ENCODE results near the gene CMTR1.
"Not testable (repeated sequence)": the region's sequence is repeated elsewhere in the genome, so short reads cannot be mapped to it uniquely, and the experiment has no call there.

CMTR1 gene

DNA sequence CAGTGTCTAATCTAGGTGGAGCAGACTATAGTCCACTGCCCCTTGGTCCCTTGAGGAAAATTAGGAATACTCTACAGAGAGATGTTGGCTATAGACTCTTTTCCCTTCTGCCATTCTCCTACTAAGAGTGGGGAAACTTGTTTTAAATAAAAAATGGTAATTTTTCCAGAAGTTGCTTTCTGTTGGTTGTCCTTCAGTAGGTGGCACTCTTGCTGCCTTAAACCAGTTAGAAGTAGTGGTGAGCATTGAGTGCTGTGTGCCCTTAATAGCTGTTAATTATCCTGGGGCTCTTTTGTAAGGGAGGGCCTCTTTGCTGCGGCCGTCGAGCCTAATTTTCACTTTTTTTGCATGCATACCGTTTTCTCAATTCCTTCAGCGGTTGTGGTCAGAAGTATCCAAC, 2.8 kb downstream of the CMTR1 start:
- DNase-seq (ENCODE audit: low read depth): no peak

DNA sequence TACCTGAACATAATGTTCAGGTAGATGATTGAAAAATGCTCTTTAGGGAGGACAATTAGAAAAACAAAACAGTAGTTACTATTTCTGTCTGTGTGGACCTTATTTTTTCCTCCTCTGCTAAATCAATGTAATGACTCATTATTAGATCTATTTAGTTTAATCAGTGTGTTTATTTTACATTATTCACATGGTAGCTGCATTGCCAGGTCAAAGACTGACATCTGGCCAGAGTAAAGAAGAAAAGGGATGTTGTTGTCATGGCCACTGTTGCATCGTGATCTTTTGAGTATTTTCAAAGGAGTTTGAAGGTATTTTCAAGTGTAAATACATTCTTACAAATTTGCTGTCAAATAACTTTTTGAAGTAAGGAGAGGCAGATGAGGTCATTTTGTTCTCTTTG, 5.9 kb downstream of the CMTR1 start:
- DNase-seq (ENCODE audit: low read depth): no peak

DNA sequence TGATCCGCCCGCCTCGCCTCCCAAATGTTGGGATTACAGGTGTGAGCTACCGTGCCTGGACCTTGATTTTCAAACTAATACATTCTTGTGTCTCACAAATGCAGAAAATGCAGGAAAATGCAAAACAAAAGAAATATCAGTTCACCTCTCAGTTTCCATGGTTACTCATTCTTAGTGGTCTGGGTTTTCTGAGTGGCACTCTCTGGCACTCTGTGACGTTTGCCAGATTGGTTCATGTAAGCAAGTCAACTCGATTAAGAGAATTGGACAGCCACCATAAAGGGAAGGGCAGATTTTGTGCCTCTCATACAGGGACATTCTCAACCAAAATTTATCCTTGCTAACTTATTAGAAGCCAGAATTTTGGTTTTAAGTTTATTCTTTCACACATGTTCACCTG, 8.6 kb downstream of the CMTR1 start:
- DNase-seq (ENCODE audit: low read depth): no peak

DNA sequence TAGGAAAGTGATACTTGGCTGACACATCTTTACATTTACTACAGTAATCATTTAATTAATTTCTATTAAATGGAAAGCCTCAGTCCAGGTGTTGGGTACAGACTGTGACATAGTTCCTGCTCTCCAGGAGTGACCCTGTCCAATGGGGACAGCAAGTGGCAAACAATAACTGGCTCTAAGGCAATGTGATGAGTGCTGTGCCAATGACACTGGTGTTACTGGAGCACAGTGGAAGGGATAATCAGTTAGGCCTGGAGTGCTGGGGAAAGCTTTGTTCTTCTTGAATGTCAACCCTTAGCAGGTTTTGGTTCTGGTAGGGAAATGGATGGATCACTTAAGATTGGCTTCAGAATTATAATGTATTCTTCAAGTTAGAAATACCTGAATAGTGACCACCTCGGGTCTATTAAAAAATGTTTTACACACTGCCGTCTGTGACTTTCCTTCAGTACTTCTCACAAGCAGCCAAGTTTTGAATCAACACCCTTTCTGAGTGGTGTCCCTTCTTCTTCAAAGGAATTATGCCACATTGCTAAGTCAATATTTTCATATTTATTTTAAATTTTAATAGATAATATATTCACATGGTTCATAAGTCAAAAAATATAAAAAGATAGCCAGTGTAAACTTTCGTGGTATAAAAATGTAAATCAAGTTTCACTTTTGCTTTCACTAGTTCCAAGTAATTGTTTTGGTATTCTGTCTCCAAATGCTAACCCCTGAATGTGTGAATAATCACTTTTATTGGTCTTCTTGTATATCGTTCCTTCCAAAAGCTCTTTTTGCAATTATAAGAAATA, 9.6 kb downstream of the CMTR1 start:
- DNase-seq (ENCODE audit: low read depth): no peak

DNA sequence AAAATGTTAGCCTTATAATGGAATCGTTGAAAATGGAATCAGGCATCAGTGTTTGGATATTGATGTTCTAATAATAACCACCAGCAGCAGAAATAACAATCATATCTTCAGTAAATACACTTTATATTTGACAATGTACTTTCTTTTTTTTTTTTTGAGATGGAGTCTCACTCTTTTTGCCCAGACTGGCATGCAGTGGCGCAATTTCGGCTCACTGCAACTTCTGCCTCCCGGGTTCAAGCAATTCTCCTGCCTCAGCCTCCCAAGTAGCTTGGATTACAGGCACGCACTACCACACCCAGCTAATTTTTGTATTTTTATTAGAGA, 10.2 kb downstream of the CMTR1 start:
- not testable (repeated sequence) for DNase-seq (ENCODE audit: low read depth)

DNA sequence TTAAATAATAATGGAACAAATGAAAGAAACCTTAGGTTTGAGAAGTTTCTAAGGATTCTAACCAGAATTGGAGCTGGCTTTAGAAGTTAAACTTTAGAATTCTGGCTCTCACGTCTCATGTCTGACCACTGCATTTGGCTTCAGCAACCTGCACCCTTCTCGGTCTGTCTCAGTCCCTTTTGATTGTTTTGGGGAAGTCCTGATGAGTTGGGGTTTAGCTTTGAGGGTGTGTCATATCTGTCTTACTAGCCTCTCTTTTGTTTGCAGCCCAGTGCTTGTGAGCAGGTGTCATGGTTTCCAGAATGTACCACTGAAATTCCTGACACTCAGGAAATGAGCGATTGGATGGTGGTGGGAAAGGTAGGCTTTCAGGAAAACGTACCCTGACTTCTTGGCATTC, 17.0 kb downstream of the CMTR1 start:
- DNase-seq (ENCODE audit: low read depth): no peak

DNA sequence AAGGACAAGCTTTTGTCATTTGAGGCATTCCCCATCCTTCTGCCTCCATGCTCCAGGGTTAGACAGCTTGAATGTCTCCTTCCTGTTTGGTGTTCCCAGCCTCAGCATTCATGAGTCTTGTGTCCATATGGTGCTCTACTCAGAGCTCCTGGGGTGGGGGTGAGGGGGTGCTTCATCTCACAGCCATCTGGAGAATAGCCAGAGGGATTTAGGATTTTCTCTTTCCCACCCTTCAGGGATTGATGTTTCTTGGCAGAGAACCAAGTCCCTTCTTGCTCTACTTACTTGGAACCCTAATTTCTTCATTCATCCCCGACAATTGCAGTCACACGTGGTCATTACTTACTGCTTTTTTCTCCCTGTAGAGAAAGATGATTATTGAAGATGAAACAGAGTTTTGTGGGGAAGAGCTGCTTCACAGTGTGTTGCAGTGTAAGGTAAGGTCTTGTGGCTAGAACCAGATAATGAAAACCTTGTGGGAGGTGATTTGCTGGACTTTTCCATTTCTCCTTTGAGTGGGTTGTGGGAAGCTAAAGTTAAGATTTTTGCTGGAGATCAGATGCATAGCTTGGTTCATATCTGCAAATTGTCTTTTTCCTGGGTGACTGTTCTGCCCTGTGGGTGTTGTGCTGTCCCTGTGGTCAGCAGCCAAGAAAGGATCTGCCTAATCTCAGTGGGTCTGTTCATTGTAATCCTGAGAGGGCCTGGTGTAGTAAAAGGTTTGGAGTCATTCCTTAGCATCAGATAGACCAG, 18.6 kb downstream of the CMTR1 start:
- DNase-seq (ENCODE audit: low read depth): no peak

DNA sequence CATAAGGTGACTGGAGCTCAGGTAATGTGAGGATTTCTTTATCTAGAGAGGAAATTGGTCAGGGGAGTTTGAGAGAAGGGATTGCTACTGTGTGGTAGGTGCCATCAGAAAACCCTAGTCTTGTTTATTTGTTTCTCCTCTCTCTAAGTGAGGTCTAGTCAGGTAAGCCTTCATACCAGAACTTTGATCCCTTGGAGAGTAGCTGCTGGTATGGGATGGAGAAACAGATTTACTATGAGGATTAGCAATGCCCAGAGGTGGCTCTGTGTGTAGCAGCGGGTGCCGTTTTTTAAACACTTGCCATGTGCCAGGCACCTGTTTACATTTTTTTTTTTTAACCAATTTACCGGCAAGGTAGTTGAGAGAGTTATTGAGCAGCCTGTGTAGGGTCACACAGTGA, 19.5 kb downstream of the CMTR1 start:
- DNase-seq (ENCODE audit: low read depth): no peak

DNA sequence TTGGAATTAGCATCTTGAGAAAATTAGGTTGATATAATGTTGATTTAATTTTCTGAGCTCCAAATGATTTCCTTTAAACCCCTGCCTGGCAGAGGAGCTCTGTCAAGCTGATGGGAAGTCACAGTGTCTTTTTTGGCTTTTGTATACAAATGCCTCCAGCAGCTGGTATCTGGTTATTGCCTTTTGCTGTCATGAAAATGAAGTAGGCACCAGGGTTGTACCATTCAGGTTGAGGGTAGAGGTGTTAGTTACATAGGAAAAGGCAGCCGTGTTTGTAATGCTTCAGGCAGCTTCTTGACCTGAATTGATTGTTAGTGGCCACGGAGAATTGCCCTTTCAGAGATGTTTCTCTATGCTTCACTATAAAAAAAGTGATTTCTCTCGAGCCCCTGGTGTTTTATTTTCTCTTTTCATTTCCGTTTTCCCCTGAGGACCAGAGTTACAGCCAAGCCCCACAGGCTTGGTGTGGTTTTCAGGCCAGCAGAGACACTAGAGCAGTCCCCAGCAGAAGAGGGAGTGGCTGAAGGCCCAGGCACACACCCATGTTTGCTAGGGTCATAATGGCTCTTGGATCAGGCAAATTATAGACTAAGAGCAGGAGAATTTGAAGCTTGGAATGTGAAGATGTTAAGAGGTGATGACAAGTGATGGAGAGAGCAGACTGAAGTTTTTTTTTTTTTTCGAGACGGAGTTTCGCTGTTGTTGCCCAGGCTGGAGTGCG, 21.6 kb downstream of the CMTR1 start:
- DNase-seq (ENCODE audit: low read depth): no peak

DNA sequence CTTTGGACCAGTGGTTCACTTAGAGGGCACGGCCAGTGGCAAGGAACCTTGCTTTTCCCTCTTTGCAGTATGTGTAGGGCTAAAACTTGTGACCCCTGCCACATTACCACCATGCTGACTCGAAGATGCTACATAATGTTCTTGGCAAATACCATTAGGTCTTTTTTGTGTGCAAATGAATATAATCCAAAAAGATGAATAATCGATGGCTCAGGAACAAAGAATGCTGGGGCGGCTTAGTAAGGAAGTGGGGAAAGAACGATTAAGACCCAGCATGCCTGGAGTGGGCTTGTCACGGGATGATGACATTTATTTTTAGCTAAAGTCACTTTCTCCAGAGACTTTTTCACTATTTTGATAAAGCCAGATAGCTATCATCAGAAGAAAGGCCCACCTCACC, 23.1 kb downstream of the CMTR1 start:
- no peak for DNase-seq (ENCODE audit: low read depth)

DNA sequence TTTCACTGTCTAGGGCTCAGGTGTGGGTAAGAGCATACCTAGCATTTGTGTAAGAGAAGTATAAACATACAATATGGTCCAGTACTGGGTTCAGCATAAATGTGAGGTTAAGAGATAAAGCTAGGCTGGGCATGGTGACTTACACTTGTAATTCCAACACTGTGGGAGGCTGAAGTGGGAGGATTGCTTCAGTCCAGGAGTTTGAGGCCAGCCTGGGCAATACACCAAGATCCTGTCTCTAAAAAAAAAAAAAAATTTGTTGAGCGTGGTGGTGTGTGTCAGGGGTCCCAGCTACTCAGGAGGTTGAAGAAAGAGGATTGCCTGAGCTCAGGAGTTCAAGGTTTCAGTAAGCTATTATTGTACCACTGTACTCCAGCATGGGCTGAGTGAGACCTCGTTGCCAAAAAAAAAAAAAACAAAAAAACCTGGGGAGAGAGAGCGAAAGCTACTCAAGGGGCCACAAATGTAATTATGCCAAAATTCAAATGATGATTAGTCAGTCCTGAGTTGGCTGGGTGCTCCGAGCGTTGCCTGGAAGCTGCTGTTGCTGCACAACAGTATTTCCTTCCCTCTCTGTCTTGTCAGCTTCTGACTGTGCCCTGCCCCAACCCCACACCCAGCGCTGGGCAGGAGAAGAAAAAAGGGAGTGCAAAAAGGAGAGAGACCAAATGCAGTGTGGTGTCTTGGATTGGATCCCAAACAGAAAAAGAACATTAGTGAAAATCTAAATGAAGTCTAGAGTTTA, 24.0 kb downstream of the CMTR1 start:
- DNase-seq (ENCODE audit: low read depth): no peak

DNA sequence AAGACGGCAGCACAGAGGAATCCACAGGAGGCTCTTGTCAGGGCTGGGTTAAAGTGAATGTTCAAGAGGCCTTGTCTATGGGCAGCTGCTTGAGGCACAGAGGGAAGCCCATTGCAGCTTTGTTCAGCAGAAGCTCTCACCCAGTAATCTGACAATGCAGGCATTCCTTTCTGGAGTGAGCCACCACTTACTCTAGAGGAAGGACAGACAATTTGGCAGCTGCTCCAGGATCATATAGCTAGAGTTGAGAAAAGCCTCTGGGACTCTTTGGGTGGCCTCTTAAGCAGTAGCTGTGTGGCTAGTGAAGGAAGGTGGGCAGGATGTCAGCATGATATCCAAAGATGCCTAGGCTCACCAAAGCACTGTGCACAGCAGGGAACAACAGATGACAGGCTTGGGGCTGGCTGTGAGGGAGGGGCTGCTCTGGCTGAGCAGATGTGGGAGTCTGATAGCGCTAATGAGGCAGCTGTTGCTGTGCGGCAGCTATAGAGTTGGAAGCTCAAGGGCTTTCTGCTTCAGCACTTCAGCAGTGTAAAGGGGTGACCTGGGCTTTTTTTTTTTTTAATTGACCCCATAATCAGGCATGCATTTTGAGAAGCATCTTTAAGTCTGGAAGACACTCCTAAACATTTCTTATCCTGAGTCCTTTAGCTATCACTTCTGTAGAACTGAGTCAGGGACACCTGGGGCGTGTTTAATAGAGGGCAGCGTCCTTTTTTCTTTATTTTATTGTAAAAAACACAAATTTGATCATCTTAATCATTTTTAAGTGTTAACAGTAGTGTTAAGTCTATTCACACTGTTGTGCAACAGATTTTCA, 27.2 kb downstream of the CMTR1 start:
- DNase-seq (ENCODE audit: low read depth): no peak

DNA sequence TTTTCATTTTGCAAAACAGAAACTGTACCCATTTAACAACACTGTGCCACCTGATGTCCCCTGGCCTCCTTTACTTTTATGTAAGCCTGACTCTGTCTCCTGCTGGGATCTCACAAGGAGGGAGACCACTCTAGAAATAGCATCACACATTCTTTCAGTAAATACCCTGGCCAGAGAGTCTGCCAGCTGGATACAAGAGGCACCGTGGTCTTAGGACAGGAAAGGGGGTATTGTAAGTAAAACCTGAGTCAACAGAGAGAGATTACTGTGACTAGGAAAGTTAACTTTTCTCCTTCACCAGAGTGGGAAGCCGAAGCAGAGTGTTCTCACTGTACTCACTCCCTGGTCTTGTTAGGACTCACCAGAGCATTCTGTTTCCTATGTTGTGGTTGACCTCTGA, 27.8 kb downstream of the CMTR1 start:
- DNase-seq (ENCODE audit: low read depth): no peak

DNA sequence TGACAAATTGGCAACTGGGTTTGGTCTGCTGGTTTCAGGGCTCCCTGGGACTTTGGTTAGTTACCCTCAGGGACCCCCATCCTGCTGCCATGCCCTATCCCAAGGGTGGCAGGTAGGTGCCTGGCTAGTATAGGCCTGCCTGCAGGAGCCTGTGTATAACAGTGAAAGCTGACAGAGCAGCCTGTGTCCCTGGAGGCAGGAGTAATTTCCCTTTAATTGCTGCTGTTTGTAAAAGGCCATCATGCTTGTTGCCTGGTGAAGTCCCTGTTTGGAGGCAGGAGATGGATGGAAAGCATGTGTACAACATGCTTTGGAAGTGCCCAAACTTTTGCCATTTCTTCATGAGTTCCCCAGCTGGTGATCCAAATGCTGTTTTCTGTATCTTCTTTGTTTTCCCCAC, 30.1 kb downstream of the CMTR1 start:
- DNase-seq (ENCODE audit: low read depth): no peak

DNA sequence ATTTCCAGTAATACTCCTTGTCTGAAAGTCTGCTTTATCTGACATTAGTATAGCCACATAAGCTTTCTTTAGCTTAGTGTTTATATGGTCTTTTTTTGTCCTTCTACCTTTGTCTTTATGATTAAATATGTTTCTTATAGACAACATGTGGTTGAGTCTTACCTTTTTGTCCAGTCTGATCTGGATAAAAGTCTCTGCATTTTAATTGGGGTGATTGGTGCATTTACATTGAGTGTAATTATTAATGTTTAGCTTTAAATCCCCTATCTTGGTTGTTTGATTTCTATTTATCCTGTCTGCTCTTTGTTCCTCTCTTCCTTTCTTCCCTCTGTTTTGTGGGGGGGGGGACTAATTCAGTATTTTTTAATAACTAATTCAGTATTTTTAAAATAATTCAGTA, 34.7 kb downstream of the CMTR1 start:
- no peak for DNase-seq (ENCODE audit: low read depth)

DNA sequence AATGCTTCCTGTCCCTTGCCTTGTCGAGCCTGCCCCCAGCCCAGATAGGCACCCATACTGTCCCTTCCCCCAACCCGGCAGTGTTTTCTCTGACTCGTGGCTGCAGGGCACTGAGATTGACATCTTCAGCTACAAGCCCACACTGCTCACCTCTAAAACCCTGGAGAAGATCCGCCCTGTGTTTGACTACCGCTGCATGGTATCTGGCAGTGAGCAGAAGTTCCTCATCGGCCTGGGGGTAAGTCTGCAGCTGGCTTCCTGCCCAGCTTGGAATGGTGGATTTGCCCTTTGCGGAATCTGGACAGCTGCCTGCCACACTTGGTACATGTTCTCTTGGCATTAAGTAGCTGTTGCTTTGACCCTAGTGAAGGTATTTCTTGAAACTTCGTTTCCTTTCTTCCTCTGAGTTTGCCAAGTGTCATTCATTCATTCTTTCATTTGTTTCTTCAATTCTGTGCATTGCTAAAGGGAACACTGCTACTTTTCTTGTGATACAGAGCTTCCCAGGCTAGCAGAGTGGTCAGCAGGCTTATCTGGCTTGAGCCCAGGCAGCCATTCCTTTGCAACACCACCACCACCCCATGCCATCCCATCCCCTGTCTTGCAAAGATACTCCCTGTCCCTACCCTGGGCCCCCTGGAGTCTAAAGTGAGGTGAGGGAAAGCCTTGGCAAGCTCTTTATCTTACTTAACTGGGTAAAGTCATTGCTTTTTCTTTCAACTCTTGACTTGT, 40.5 kb downstream of the CMTR1 start:
- no peak for DNase-seq (ENCODE audit: low read depth)

DNA sequence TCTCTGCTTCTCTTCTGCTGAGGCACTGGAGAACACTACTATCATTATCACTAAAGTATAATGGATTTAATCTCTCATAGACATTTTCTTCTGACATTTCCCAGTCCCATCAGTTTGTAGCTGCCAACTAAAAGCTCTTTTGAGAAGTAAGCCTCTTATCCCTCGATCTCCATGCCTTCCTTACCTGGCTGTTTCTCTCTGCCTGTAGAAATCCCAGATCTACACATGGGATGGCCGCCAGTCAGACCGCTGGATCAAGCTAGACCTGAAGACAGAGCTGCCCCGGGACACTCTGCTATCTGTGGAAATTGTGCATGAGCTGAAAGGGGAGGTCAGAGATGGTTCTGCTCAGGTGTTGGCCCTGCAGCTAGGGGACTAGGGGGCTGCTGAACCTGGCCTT, 41.3 kb downstream of the CMTR1 start:
- DNase-seq (ENCODE audit: low read depth): no peak

DNA sequence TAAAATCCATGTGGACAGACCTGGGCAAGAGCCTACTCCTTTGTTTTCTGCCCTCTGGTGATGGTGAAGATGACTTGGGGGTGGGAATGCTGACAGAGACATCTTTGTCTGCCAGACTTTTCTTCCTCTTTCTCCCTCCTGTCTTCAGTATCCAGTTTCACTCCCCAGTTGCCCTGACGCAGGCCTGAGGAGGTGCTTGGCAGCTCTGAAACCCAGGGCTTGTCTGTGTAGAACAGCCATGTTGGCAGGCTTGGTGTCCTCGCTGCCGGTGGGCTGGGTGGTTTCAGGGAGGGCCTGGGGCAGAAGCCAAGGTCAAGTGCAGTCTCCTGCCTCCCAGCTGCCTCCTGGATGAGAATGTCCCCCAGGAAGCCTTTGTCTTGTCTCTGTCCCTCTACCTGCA, 44.2 kb downstream of the CMTR1 start:
- no peak for DNase-seq (ENCODE audit: low read depth)

DNA sequence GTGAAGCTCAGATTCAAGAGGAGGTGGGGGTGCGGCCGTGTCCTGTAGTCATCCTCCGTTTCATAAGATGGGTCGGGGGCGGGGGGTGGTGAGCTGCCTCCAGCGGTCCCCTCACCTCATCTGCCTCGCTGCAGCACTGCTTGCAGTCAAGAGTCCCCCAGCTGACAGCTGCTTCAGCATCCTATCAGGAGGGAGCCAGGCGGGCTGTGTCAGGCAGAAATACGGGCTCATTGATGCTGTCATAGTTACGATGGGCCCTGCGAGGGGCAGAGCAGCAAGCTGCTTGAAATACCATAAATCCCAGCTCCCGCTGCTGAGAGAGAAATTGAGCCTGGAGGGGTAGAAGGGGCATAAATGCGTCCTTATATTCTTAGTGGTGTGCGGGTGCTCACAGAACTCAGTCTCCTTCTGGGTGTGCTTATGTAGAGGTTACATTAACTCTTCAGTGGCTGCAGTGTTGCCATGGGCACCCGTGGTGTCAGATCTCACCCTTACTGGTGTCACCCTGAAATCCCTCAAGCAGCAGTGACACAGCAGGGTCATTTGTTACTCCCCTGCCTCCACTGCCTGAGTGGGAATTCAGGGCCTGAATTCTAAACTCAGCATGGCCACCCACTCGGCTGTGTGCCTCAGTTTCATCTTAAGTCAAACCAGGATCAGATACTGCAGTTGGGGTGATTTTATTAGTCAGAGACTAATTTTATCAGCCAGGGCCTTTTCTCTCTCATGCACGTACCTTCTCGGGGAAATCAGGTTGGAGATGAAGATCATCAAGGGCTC, 44.8 kb downstream of the CMTR1 start:
- DNase-seq (ENCODE audit: low read depth): no peak

DNA sequence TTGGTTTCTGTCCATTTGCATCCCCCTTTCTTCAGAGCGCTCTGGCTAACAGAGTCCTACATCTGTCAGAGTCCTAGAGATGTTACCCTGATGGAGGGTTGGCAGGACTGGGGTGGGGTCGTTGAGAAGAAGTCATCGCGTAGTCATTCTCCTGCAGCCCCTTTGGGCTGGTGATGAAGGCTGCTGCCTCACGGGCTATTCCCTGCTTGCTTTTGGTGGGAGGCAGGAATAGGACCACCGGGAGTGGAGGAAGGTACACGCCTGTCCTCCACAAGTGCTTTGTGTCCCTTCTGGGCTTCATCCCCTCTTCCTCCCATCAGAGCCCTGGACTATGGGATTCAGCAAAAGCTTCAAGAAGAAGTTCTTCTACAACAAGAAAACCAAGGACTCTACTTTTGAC, 45.8 kb downstream of the CMTR1 start:
- DNase-seq (ENCODE audit: low read depth): no peak

All from activated gamma-delta T cell treated with anti-CD3 and anti-CD28 coated beads, Interleukin-2, amount 50 U/mL, for 16 hours (primary cell).